Ishikawa (cell line): ENCODE measurements around the gene CAMK2A.

Experiments
- CEBPB ChIP-seq: IDR thresholded peaks from 2 replicates; pipeline ENCODE4 v1.6.1; 2012
- CREB1 ChIP-seq: IDR thresholded peaks from 2 replicates; pipeline ENCODE4 v1.6.1; 2012; ENCODE audit warnings: low read depth
- EGR1 ChIP-seq: IDR thresholded peaks from 2 replicates; pipeline ENCODE4 v1.6.1; 2012
- EP300 ChIP-seq: IDR thresholded peaks from 2 replicates; pipeline ENCODE4 v1.6.1; 2012; ENCODE audit warnings: borderline replicate concordance
- FOXM1 ChIP-seq: IDR thresholded peaks from 2 replicates; pipeline ENCODE4 v1.6.1; 2012; ENCODE audit warnings: low read depth, borderline replicate concordance
- MAX ChIP-seq: IDR thresholded peaks from 2 replicates; pipeline ENCODE4 v1.6.1; 2012
- NFIC ChIP-seq: IDR thresholded peaks from 2 replicates; pipeline ENCODE4 v1.6.1; 2012
- RAD21 ChIP-seq: IDR thresholded peaks from 2 replicates; pipeline ENCODE4 v1.6.1; 2012; ENCODE audit warnings: low read depth
- REST ChIP-seq: IDR thresholded peaks from 2 replicates; pipeline ENCODE4 v1.6.1; 2012; ENCODE audit warnings: low read depth, mild to moderate bottlenecking
- TAF1 ChIP-seq: IDR thresholded peaks from 2 replicates; pipeline ENCODE4 v1.6.1; 2012; ENCODE audit warnings: low read depth, mild to moderate bottlenecking
- TEAD4 ChIP-seq: IDR thresholded peaks from 2 replicates; pipeline ENCODE4 v1.6.1; 2012
- USF1 ChIP-seq: IDR thresholded peaks from 2 replicates; pipeline ENCODE4 v1.6.1; 2012
- YY1 ChIP-seq: IDR thresholded peaks from 2 replicates; pipeline ENCODE4 v1.6.1; 2012; ENCODE audit warnings: low read depth
- ZBTB7A ChIP-seq: IDR thresholded peaks from 2 replicates; pipeline ENCODE4 v1.6.1; 2012; ENCODE audit warnings: low read depth

- TF ChIP-seq RAD21 (no peak), EGR1 (no peak), USF1 (no peak), TAF1 (no peak), TEAD4 (no peak), CREB1 (no peak), EP300 (no peak), YY1 (no peak), REST (no peak), MAX (no peak), CEBPB (no peak), ZBTB7A (no peak), NFIC (no peak), FOXM1 (no peak)
Observed at GRCh38 chr5:150204590-150204960, 85.0 kb downstream of the CAMK2A start.
